Neural cell (in vitro differentiated cells): ENCODE measurements around the gene SHMT2.

Experiments
- CTCF ChIP-seq: fragments of 450-650 bp; IDR thresholded peaks from 2 replicates; pipeline ENCODE4 v1.5.1; 2014; ENCODE audit warnings: antibody characterized with exemption, mild to moderate bottlenecking, moderate library complexity; ENCODE audit not compliant: poor library complexity, severe bottlenecking
- EP300 ChIP-seq: fragments of 450-650 bp; conservative IDR thresholded peaks from 2 replicates; pipeline ENCODE4 v1.6.1; 2014; ENCODE audit warnings: antibody characterized with exemption, mild to moderate bottlenecking, moderate library complexity; ENCODE audit not compliant: poor library complexity, severe bottlenecking
- EZH2 ChIP-seq: fragments of 200-600, 300-800 bp; shearing (Covaris generic), sonication (generic); IDR thresholded peaks from 2 replicates; pipeline ENCODE4 v1.6.1; 2014; ENCODE audit warnings: antibody characterized with exemption, low read length, borderline replicate concordance, mild to moderate bottlenecking; ENCODE audit not compliant: insufficient read depth, poor library complexity, severe bottlenecking
- MXI1 ChIP-seq: fragments of 450-650 bp; conservative IDR thresholded peaks from 2 replicates; pipeline ENCODE4 v1.6.1; 2014; ENCODE audit warnings: antibody characterized with exemption, mild to moderate bottlenecking; ENCODE audit not compliant: poor library complexity, severe bottlenecking
- POLR2AphosphoS5 ChIP-seq: IDR thresholded peaks from 2 replicates; pipeline ENCODE4 v1.6.1; 2012
- RAD21 ChIP-seq: fragments of 450-650 bp; conservative IDR thresholded peaks from 2 replicates; pipeline ENCODE4 v1.6.1; 2014; ENCODE audit warnings: antibody characterized with exemption, mild to moderate bottlenecking, moderate library complexity
- REST ChIP-seq: IDR thresholded peaks from 2 replicates; pipeline ENCODE4 v1.6.1; 2012; ENCODE audit warnings: borderline replicate concordance
- SMC3 ChIP-seq: fragments of 450-650 bp; conservative IDR thresholded peaks from 2 replicates; pipeline ENCODE4 v1.6.1; 2014; ENCODE audit warnings: antibody characterized with exemption, mild to moderate bottlenecking, moderate library complexity; ENCODE audit not compliant: poor library complexity
- TAF1 ChIP-seq: IDR thresholded peaks from 2 replicates; pipeline ENCODE4 v1.6.1; 2012; ENCODE audit warnings: low read depth

- no peak for TF ChIP-seq CTCF
- no peak for TF ChIP-seq EZH2
- no peak for TF ChIP-seq SMC3
- TF ChIP-seq POLR2AphosphoS5 = no peak
- no peak for TF ChIP-seq RAD21
- TF ChIP-seq EP300 = no peak
- TF ChIP-seq REST = no peak
- no peak for TF ChIP-seq TAF1
- TF ChIP-seq MXI1 = no peak
These were observed 43.0 kb downstream of the SHMT2 start for GRCh38 chr12:57272337-57273151.
